Endothelial cell of umbilical vein (primary cell): ENCODE data around the gene PRDM16. TPM values are rescaled to one million over a fixed set of nuclear protein-coding genes. Genes with fewer than 3 reads are reported as not detected.

Source experiments
- BruUV-seq: library from RNA; stranded (reverse); fragments of 400-500 nt; replicated peaks from 2 replicates; lab custom pipeline; 2021; lab: Mats Ljungman, UMichigan
- CTCF ChIA-PET: fragments of 300-600, 350-600 bp; sonication (Branson Sonifier 250); formaldehyde crosslinking; loops from one replicate; lab custom pipeline; 2021; ENCODE audit warnings: antibody characterized with exemption, inconsistent platforms; lab: Charles Lee
- POLR2A ChIA-PET: fragments of 300-600, 350-600 bp; sonication (Branson Sonifier 250); formaldehyde crosslinking; loops from one replicate; lab custom pipeline; 2021; ENCODE audit warnings: antibody characterized with exemption, inconsistent platforms; lab: Charles Lee
- DNase-seq: peaks from one replicate; pipeline ENCODE4 v3.0.0-alpha.2; 2011; ENCODE audit warnings: low read depth, low spot score
- FAIRE-seq: peaks from 2 replicates; lab custom pipeline; 2011; peaks lifted over from hg19 to GRCh38; lab: Jason Lieb, UNC
- H2AFZ ChIP-seq: 2 replicates; pipeline ENCODE4 v1.6.0; 2012; ENCODE audit warnings: low read depth, low read length, control low read depth, inconsistent platforms
- H3K27ac ChIP-seq: 2 replicates; pipeline ENCODE4 v1.5.1; 2011; ENCODE audit warnings: low read depth, mild to moderate bottlenecking, control low read depth, low read length, moderate library complexity; ENCODE audit not compliant: insufficient read depth
- H3K27me3 ChIP-seq, 2 experiments: 2 replicates each; pipeline versions ENCODE4 v1.6.0 to v1.6.1; 2011; ENCODE audit warnings: low read length in 2 of 2, mixed read lengths in 1 of 2; ENCODE audit not compliant: control insufficient read depth in 2 of 2, insufficient read depth in 2 of 2
- H3K36me3 ChIP-seq, 2 experiments: 2 replicates in 1 of 2; 3 replicates in 1 of 2; pipeline ENCODE4 v1.5.1; 2011; ENCODE audit warnings: low read length in 2 of 2, mild to moderate bottlenecking in 1 of 2, moderate library complexity in 1 of 2; ENCODE audit not compliant: control insufficient read depth in 2 of 2, insufficient read depth in 2 of 2; ENCODE audit errors: extremely low read depth in 1 of 2
- H3K4me1 ChIP-seq: 3 replicates; pipeline ENCODE4 v1.5.1; 2011; ENCODE audit warnings: mild to moderate bottlenecking, low read length; ENCODE audit not compliant: control insufficient read depth, insufficient read depth; ENCODE audit errors: extremely low read depth
- H3K4me2 ChIP-seq: 2 replicates; pipeline ENCODE4 v1.6.1; 2011; ENCODE audit warnings: low read length, control low read depth, mixed read lengths; ENCODE audit not compliant: insufficient read depth
- H3K4me3 ChIP-seq, 3 experiments: fragments of 200-600 bp in 1 of 3; sonication (generic), shearing (Covaris generic) in 1 of 3; replicated peaks in 1 of 3; 2 replicates each; pipeline ENCODE4 v1.5.1; 2011 to 2016; ENCODE audit warnings: control low read depth in 3 of 3, low read length in 3 of 3, mild to moderate bottlenecking in 2 of 3, inconsistent platforms in 1 of 3, low read depth in 1 of 3, moderate library complexity in 1 of 3; ENCODE audit not compliant: insufficient read depth in 1 of 3
- H3K79me2 ChIP-seq: 2 replicates; pipeline ENCODE4 v1.6.0; 2012; ENCODE audit warnings: low read length, inconsistent platforms; ENCODE audit not compliant: control insufficient read depth, insufficient read depth
- H3K9ac ChIP-seq: replicated peaks from 2 replicates; pipeline ENCODE3; 2011; ENCODE audit warnings: low read length, control low read depth; ENCODE audit not compliant: insufficient read depth; ENCODE audit errors: extremely low read depth
- H3K9me1 ChIP-seq: replicated peaks from 3 replicates; pipeline ENCODE4 v1.6.0; 2011; ENCODE audit warnings: mild to moderate bottlenecking, low read length; ENCODE audit not compliant: control insufficient read depth, insufficient read depth; ENCODE audit errors: extremely low read depth
- H3K9me3 ChIP-seq: replicated peaks from 2 replicates; pipeline ENCODE4 v1.5.1; 2012; ENCODE audit warnings: low read length, inconsistent platforms; ENCODE audit not compliant: control insufficient read depth, insufficient read depth
- H4K20me1 ChIP-seq: replicated peaks from 2 replicates; pipeline ENCODE3; 2011; ENCODE audit warnings: mild to moderate bottlenecking, low read length; ENCODE audit not compliant: control insufficient read depth, insufficient read depth; ENCODE audit errors: extremely low read depth
- EZH2 ChIP-seq: IDR thresholded peaks from 2 replicates; pipeline ENCODE4 v1.6.1; 2012; ENCODE audit warnings: borderline replicate concordance, low read depth, mild to moderate bottlenecking, moderate library complexity, low read length, inconsistent platforms; ENCODE audit not compliant: severe bottlenecking
- FOS ChIP-seq: IDR thresholded peaks from 2 replicates; pipeline ENCODE4 v1.6.1; 2011; ENCODE audit warnings: mild to moderate bottlenecking, low read length, moderate library complexity, borderline replicate concordance; ENCODE audit not compliant: insufficient read depth
- GATA2 ChIP-seq: IDR thresholded peaks from 2 replicates; pipeline ENCODE4 v1.7.0; 2011; ENCODE audit warnings: low read depth, mild to moderate bottlenecking, moderate library complexity, mixed read lengths, low read length; ENCODE audit not compliant: insufficient read length, insufficient read depth
- JUN ChIP-seq: IDR thresholded peaks from 2 replicates; pipeline ENCODE4 v1.6.1; 2011; ENCODE audit warnings: borderline replicate concordance, low read depth; ENCODE audit not compliant: insufficient read length, insufficient read depth
- MYC ChIP-seq: IDR thresholded peaks from one replicate; pipeline ENCODE4 v1.6.1; 2011; ENCODE audit warnings: mild to moderate bottlenecking, low read depth, low read length
- POLR2A ChIP-seq: IDR thresholded peaks from 2 replicates; pipeline ENCODE4 v1.6.1; 2012; ENCODE audit warnings: low read depth, mild to moderate bottlenecking, control low read depth, low read length
- POLR2AphosphoS5 ChIP-seq: IDR thresholded peaks from 2 replicates; pipeline ENCODE4 v1.6.1; 2012; ENCODE audit warnings: low read depth, mild to moderate bottlenecking, control low read depth, low read length, moderate library complexity; ENCODE audit not compliant: insufficient read depth
- dilution Hi-C: fragments of 300-500 bp; cut with MboI; formaldehyde crosslinking; loops from one replicate; pipeline ENCODE4 v1.15.0; 2019; ENCODE audit warnings: low sequenced_read_pairs; ENCODE audit not compliant: extremely low pct_ligation_motif_present
- intact Hi-C: fragments of 100-400 bp; cut with micrococcal nuclease; formaldehyde crosslinking; loops from one replicate; pipeline ENCODE4 v1.10.0; 2022
- polyA plus RNA-seq, 4 experiments: library from polyadenylated mRNA; depleted of rRNA in 3 of 4; stranded (reverse) in 3 of 4; unstranded in 1 of 4; fragments of >200 nt; gene quantifications; 2 replicates each; pipeline versions ENCODE4 v1.2.1 to v1.2.3, GENCODE V29; 2011 to 2012; ENCODE audit warnings: missing spikeins in 1 of 4
- total RNA-seq: library from RNA; stranded (reverse); gene quantifications from 2 replicates; pipeline ENCODE4 v1.2.3, GENCODE V29; 2021
- TF ChIP-seq, protein P1 (sequence below): IDR thresholded peaks from 2 replicates; pipeline ENCODE4 v1.6.1; 2011; ENCODE audit not compliant: insufficient read depth, insufficient read length
- TF ChIP-seq, protein P2 (sequence below), 2 donors: IDR thresholded peaks; 1 replicate in 1 of 2; 2 replicates in 1 of 2; pipeline ENCODE4 v1.5.1; 2011; ENCODE audit warnings: low read length in 2 of 2, mild to moderate bottlenecking in 2 of 2, moderate library complexity in 2 of 2, control low read depth in 1 of 2, inconsistent platforms in 1 of 2, low read depth in 1 of 2; ENCODE audit not compliant: insufficient read depth in 1 of 2; ENCODE audit errors: extremely low read depth in 1 of 2

Gene PRDM16
- total and polyA plus RNA-seq, 2 donors (not counting 3 experiments of a cell fraction or from before 2014, with no cell fraction given), result not detected

GRCh38 chr1:3337798-3338724, 269.1 kb downstream of the PRDM16 start:
- FAIRE-seq, result no peak
- intact Hi-C loops (no loop called here), dilution Hi-C loops (no loop called here)
- Histone ChIP-seq H3K27me3 (no peaks in the 10 kb centered on the region), H3K9me1 (no peaks in the 10 kb centered on the region), H3K9ac (no peak overlapping the region), H3K36me3 (no peaks in the 10 kb centered on the region), H2AFZ (no peak overlapping the region), H3K4me2 (no peak overlapping the region), H3K79me2 (no peaks in the 10 kb centered on the region), H3K9me3 (peaks cover 4% of the 10 kb centered on the region), H4K20me1 (no peaks in the 10 kb centered on the region), H3K4me3 (no peak overlapping the region), H3K27ac (no peak overlapping the region), H3K4me1 (no peaks in the 10 kb centered on the region)
- ChIA-PET CTCF (no interaction called here), POLR2A (no interaction called here)
- TF ChIP-seq JUN, result no peak
- TF ChIP-seq EZH2, result no peak
- no peak for TF ChIP-seq MYC
- no TSS peak for BruUV-seq
- DNase-seq, result no peak

GRCh38 chr1:3338725-3339070, 269.7 kb downstream of the PRDM16 start:
- H3K4me1 ChIP-seq, result no peaks in the 10 kb centered on the region
- no peaks in the 10 kb centered on the region for H3K36me3 ChIP-seq
- H3K4me3 ChIP-seq, result no peak overlapping the region
- DNase-seq (no peak), FAIRE-seq (no peak)
- TF ChIP-seq POLR2AphosphoS5 (no peak), MYC (no peak), EZH2 (no peak), GATA2 (no peak), FOS (no peak), JUN (no peak), POLR2A (no peak)
- TF ChIP-seq, protein P1, sequence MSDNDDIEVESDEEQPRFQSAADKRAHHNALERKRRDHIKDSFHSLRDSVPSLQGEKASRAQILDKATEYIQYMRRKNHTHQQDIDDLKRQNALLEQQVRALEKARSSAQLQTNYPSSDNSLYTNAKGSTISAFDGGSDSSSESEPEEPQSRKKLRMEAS, result no peak
- TF ChIP-seq, protein P2, sequence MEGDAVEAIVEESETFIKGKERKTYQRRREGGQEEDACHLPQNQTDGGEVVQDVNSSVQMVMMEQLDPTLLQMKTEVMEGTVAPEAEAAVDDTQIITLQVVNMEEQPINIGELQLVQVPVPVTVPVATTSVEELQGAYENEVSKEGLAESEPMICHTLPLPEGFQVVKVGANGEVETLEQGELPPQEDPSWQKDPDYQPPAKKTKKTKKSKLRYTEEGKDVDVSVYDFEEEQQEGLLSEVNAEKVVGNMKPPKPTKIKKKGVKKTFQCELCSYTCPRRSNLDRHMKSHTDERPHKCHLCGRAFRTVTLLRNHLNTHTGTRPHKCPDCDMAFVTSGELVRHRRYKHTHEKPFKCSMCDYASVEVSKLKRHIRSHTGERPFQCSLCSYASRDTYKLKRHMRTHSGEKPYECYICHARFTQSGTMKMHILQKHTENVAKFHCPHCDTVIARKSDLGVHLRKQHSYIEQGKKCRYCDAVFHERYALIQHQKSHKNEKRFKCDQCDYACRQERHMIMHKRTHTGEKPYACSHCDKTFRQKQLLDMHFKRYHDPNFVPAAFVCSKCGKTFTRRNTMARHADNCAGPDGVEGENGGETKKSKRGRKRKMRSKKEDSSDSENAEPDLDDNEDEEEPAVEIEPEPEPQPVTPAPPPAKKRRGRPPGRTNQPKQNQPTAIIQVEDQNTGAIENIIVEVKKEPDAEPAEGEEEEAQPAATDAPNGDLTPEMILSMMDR (IDR thresholded peaks at IDR 0.05; ENCODE audit: extremely low read depth in 1 of 2, insufficient read depth in 1 of 2, low read depth in 1 of 2, low read length in 2 of 2), result no peak
- dilution Hi-C loops, result no loop called here
- intact Hi-C loops, result no loop called here
- no peak overlapping the region for H3K27ac ChIP-seq
- no peak overlapping the region for H3K4me2 ChIP-seq
- H3K9me1 ChIP-seq, result no peaks in the 10 kb centered on the region
- peaks cover 4% of the 10 kb centered on the region for H3K9me3 ChIP-seq
- H3K27me3 ChIP-seq, result no peaks in the 10 kb centered on the region
- H3K79me2 ChIP-seq, result no peaks in the 10 kb centered on the region
- H4K20me1 ChIP-seq, result no peaks in the 10 kb centered on the region
- no peak overlapping the region for H2AFZ ChIP-seq
- ChIA-PET POLR2A (no interaction called here), CTCF (no interaction called here)
- no TSS peak for BruUV-seq
- no peak overlapping the region for H3K9ac ChIP-seq
